Measurements from ENCODE around the gene TIMP4. TPM values are rescaled to one million over a fixed set of nuclear protein-coding genes. Genes with fewer than 3 reads are reported as not detected.

The TIMP4 gene
- polyA plus RNA-seq, 3 donors: 0.88 to 0.99 (median 0.92) TPM

DNA sequence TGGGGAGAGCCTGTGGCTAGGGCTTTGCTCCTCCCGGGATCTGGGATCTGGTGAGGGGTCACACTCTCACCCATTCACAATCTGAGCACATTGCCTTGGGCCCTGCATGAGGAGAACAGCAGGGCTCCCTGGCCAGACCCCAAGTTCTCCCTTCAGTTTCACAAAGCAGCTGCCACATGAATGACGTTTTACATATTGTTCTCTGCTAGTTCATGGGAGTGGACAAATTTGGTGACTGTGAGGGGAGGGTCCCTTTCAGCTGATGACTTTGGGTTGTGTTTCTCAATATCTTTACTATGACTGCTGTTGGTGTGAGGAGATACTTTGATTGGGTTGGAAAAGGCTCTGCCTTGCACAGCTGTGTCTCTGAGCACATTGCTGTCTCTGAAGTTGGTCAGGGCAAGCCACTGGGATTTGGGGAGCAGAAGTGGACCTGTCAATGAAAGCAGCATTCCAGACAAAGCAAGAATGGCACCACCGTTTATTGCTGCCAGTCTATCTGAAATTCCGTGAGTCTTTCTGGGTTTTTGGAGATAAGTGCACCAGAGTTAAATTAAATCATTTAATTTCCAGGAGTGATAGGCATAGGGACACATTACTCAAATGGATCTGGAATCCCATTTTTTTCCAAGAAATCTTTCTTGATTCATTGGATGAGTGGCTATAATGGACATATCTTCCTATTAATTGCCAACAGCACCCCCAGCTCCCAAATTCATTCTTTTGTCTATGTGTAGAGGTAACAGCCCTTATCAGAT is 10.3 kb downstream of the TIMP4 start:
- DNase-seq (ENCODE audit: low read depth in 3 of 3, low spot score in 2 of 3): no peak

DNA sequence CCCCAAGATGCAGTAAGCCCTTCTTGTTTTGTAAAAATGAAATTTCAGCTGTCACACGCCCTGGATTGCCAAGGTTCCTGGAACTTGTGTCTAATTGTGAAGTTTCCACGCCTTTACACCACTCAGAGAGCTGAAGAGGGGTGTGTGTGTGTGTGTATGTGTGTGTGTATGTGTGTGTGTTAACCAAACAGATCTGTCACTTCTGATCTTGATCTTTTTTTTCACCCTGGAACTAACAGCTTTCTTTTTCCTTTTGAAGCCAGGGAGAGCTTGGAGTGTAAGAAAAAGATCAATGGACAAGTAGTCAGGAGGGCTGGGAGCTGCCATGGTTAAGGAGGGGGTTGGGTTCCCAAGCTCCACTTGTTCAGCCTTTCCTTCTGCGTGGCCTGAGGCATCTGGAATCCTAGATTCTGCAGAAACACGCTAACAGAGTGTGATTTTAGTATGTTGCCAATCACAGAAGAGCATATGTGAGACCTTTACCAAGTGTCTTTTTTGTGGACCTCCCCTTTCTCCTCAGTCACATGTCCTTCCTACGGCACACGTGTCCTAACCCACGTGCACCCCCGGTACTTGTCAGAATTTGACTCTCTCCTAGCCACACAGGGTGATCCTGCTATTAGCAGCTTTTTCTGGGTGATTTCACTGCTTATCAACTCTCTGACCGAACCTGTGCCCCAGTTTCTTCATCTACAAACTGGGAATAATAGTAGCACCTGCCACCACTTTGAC is 11.5 kb downstream of the TIMP4 start:
- DNase-seq (ENCODE audit: low read depth in 3 of 3, low spot score in 2 of 3): no peak

DNA sequence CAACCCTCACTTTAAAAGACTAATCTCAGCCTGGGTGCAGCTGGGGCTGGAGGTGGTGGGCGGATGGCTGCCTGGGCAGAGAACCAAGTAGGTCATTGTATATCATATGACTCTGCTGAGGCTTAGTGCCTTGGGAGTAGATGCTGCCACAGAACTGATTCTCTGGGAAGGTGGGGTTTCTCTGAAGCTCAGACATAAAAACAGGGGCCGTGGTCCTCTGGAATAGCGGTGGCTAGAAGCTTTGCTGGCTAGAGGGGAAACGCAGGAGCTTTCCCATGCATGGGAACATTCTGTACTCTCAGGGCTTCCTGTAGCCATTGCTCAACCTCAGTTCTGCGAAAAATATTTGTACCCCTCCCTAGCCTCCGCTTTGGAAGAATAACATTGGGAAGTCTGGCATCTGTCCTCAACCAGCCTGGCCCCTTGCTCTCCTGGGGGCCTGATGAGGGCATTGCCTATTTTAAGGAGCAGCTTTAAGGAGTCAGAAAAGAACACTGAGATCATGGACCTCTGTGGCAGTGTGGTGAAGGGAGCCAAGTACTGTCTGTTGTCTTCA is 14.7 kb downstream of the TIMP4 start:
- DNase-seq (ENCODE audit: low read depth in 3 of 3, low spot score in 2 of 3): no peak

DNA sequence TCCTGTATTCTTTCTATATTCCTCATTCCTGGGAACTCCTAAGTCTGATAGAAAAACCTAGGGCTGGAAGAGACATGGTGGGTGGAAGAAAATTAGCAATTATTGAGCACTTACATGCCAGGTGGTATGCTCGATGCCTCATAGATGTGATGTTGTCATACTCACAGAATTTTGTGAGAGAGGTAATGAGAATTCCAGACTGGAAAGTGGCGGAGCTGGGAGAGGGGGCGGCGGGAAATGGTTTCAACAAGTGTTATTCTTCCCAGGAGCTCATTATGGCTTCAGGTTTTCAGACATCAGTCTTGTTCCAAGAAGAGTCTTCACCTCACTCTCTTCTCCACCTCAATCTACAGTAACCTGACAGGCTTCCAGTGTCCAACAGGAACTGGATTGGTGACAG is 16.2 kb downstream of the TIMP4 start:
- DNase-seq (ENCODE audit: low read depth in 3 of 3, low spot score in 2 of 3): no peak

DNA sequence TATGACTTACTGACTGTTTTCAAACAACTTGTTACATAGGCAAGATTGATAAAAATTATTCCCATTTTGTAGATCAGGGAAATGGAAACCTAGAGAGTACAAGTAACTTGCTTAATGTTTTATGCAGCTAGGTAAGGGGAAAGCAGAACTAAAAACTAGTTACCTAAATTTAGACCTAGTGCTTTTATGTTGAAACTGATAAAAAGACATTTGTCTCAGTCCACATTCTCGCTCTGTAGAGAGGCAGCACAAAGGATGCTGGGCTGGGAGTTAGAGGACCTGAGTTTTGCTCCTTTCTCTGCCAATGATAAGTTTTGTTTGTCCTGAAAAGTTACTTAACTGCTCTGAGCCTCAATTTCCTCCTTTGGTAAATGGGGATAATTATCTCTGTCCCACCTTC is 17.4 kb downstream of the TIMP4 start:
- DNase-seq (ENCODE audit: low read depth in 3 of 3, low spot score in 2 of 3): no peak

DNA sequence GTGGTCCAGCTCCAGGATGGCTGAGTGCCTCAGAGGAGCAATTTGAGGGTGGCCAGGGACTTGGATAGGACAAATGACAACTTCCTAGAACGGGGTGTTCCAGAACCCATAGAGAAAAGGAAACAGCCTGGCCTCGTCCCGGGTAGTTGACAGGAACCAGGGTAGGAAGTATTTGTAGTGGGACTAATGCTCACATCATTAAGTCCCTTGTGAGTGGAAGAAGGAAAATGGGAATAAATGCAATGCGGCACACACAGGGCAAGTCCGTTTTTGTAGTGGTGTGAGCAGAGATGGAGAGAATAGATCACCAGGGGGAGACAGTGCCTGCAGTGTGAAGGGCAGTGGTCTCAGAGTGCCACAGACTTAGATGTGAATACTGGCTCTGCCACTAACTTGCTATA is 19.6 kb downstream of the TIMP4 start:
- DNase-seq (ENCODE audit: low read depth in 3 of 3, low spot score in 2 of 3): no peak

DNA sequence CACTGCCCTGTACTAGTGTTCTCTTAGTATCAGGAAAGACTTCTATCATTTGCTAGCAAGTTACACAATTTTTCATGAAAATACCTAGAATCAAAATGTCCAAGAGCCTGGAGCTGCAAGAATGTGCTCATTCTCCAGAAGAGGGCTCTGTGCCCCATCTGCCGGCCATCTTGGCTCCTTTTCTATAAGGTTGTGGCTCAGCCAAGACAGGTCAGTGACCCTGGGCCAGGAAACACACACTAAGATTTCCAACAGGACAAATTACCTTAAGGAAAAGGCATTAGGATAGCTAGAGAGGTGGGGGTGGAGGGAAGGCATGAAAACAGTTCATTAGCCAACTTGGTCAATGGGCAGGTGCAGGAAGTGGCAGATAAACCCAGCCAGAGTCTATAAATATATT is 20.7 kb downstream of the TIMP4 start:
- DNase-seq (ENCODE audit: low read depth in 3 of 3, low spot score in 2 of 3): no peak

DNA sequence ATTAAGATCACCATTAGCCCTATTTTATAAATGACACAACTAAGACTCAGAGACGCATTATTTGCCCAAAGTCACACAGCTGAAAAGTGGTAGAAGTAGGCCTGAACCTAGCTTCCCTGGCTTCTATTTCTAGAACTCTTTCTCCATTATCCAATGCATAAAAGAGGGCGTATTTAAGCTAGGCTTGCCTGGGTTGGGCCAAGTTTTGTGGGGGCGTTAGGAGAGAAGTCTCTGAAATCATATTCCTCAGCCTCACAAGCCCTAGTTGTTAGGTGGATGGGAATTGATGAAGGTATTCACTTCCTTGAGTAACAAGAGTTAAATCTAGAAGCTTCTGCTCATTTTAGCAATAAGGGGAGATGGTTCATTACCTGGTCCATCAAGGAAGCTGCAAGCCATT is 22.3 kb downstream of the TIMP4 start:
- no peak for DNase-seq (ENCODE audit: low read depth in 3 of 3, low spot score in 2 of 3)

DNA sequence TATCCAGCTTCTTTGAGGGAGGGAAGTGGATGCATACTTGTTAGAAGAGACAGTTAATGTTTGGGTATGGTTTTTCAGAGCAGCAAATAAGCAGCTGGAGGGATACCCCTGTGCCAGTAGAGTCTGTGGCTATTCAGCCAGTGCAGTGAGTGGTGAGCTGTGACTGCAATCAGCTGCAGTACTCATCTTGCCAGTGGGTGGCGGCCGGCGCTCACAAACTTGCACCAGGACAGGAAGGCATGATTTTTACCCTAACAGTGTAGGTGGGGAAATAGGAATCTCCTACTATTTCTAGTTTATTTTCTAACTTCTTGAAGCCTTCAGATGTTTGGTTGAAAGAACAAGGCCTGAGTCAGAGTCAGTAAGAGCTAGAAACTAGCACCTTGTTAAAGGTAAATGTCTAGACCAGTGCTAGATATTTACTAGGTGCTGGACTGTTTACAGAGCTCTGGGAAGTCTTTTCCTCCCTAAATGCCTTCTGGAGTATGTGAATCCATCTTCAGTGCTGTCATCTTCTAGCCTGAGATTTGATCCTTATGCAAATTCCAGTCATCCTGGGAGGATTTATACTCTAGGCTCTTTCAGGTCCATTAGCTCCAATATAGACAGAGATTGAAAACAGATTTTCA is 23.6 kb downstream of the TIMP4 start:
- DNase-seq (ENCODE audit: low read depth in 3 of 3, low spot score in 2 of 3): peak in 2 of 3 donors; percentile 25 to 39

DNA sequence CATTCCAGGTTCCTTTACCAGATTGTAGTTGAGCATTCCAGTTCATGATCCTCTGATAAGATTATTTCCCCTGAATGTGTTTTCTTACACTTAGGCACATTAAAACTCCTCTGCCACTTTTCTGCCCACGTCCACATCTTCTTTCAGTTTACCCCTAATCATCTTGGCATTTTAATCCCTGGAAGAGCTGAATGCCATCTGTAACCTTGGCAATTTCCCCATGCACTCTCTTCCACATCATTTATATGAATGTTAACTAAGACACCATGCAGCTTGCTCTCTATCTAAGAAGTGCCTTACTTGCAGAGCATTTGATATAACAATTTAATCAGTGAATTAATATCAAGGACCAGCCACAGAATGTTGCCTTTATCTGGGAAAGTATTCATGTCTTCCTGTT is 25.8 kb downstream of the TIMP4 start:
- DNase-seq (ENCODE audit: low read depth in 3 of 3, low spot score in 2 of 3): no peak

DNA sequence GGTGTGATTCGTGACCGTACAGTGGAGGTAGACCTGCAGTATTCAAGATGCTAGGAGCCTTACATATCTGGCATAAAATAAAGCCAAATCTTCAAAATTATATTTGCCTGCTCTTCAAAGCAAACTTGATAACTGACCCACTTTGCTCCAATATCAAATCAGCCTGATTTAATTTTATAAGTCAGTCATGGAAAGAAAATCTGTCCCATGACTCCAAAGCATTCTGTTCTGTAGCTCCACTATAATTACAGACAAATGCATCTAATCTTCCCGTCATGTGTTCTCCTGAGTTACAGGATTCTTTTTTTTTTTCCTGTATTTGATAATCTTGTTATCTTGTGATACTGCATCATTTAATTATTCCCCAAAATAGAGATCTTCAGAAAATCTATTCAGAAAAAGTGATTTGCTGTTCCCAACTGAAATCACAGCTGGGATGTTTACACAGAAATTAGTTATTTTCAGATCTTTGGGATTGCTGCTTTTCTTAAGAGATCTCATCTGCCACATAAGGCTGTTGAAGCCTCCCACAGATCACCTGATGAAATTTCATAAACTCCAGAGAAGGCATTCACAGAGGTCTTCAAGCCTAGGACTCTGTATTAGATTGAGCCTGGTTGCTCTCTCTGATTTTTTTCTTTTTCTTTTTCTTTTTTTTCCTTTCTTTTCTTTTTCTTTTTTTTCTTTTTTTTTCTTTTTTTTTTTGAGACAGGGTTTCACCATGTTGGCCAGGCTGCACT is 27.2 kb downstream of the TIMP4 start:
- DNase-seq (ENCODE audit: low read depth in 3 of 3, low spot score in 2 of 3): no peak

DNA sequence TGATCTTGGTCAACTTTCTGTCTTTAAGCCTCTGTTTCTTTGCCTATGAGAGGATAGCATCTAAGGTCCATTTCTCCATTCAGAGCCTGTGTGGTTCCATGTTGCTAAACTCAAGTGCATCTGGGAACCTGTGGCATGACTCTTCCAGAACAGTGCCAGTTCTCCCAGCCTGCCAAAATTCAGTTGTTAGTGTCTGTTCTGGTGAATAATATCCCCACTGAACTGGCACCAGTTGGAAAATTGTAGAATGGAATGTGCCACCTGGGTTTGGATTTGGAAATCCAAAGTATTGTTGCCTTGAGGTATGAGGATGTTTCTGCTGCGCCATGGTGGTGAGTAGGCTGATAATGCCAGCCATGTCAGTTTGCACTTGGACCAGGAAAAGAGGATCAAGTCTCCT is 31.3 kb downstream of the TIMP4 start:
- DNase-seq (ENCODE audit: low read depth in 3 of 3, low spot score in 2 of 3): no peak

DNA sequence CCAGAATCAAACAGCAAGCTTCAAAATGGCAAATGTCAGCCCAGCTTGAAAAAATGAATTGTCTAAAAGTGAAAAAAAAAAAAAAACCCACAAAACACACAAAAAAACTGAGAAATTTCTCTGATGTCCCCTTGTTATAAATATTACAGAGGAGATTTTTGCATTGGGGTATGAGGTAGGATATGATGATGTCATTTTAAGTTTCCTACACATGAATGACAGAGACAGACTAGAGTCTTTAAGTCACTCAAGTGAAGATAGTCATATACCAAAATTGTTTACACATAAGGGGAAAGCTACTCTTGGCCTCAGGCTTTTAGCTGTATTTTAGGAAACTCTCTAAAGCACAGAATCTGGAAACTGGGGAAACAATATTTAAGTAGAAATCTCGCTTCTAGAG is 32.9 kb downstream of the TIMP4 start:
- DNase-seq (ENCODE audit: low read depth in 3 of 3, low spot score in 2 of 3): no peak

DNA sequence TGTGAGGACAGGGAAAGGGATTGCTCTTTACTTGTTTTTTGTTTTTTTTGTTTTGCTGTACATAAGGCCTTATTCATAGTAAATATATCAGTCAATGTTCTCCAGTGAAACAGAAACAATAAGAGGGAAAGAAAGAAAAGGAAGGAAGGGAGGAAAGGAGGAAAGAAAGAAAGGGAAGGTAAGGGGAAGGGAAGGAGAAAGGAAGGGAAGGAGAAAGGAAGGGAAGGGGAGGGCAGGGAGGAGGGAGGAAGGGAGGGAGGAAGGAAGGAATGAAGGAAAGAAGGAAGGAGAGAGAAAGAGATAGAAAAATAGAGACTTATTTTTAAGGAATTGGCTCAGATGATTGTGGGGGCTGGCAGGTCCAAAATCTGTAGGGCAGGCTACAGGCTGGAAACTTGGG is 37.2 kb downstream of the TIMP4 start:
- no peak for DNase-seq (ENCODE audit: low read depth in 3 of 3, low spot score in 2 of 3)

DNA sequence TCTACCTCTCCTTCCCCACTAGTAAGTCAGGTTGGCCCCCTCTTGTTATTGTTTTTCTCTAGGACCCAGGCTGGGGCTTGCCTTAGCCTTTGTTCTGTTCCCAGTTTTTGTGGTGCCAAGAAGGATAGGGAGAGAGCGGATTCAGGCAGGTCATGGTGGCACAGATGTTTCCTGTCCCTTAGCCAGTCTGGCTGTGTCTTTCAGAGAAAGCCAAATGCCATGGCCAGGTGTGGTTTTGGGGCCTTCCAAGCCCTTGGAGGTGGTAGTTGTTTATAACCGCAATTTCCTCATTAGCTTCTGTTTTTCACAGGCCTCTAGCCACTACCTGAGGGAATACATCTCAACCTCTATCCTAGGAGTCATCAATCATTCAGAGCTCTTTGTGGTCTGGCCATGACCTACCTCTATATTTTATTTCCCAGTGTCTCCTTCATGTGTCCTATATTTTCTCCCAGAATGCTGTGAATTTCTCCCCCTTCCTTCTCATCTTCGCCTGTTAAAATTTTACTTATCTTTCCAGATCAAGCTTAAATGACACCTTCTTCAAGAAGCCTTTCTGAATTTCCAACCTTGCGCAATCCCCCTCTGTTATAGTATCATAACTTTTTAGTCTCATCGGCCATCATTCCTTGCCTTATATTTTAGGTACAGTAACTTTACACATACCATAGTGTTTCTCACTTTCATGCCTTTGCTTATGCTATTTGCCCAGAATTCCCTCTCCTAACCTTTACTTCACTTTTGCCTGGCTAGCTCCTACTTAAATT is 38.2 kb downstream of the TIMP4 start:
- DNase-seq (ENCODE audit: low read depth in 3 of 3, low spot score in 2 of 3): no peak

DNA sequence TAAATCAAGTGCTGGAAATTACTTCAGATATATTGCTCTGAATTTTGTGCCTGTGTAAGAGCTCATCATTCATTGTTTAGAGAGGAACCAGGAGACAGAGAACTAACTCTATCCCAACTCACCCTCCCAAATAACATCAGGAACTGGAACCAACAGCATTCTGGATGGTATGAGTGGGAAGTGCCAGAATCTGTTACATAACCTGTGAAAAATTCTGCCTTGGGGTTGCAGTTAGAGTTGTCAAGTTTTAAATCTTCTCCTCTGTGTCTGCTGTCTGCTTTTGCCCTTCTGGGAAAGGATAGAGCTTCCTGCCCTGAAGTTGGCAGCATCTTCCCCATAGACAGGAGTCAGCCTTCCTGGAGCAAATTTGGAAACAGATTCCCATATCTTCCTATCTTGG is 41.2 kb downstream of the TIMP4 start:
- DNase-seq (ENCODE audit: low read depth in 3 of 3, low spot score in 2 of 3): no peak

DNA sequence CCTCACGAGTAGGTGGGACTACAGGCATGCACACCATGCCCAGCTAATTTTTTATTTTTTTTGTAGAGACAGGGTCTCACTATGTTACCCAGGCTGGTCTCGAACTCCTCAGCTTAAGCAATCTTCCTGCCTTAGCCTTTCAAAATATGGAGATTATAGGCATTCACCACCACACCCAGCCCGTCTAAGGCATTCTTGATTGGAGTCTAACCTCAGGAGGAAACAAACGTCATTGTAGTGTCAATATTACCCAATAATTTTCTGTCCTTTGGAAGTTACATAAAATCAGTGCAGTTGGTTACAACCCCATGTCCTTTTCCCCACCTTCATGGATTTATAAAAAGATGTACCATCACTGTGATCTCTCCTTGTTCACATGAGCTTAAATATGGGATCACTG is 41.8 kb downstream of the TIMP4 start:
- no peak for DNase-seq (ENCODE audit: low read depth in 3 of 3, low spot score in 2 of 3)

DNA sequence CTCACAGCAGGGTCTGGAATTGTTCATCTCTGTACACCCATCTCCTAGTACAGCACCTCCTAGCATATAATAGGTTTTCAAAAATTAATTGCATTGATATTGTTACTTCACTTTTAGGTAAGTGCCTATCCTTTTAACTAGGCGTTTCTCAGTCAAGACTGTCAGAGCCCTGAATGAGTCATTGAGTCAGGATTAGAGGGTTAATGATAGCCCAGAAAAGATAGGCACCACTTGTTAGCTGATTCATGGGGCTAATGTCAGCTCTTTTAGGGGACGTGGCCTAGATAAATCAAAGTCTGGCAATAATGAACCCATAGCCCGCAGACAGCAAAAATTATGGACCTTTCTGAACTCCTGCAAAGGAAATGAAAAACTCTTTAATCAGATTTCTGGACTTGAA is 42.9 kb downstream of the TIMP4 start:
- DNase-seq (ENCODE audit: low read depth in 3 of 3, low spot score in 2 of 3): no peak

DNA sequence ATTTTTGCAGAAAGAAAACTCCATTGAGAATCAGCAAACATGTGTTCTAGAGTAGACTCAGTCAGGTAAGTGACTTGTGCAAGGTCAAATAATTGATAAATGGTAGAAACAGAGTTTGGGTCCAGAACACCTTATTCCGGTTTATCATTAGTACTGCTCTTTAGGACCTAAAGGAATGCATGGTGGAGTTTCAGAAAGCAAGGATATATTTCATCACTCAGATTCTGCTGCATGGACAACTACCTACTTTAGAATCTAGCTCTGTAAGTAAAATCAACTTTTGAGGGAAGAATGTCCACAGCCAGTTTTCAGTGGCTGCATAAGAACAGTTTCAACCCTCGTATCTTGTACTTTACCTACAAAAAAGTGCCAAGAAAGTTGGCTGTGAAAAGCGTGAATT is 43.6 kb downstream of the TIMP4 start:
- no peak for DNase-seq (ENCODE audit: low read depth in 3 of 3, low spot score in 2 of 3)

DNA sequence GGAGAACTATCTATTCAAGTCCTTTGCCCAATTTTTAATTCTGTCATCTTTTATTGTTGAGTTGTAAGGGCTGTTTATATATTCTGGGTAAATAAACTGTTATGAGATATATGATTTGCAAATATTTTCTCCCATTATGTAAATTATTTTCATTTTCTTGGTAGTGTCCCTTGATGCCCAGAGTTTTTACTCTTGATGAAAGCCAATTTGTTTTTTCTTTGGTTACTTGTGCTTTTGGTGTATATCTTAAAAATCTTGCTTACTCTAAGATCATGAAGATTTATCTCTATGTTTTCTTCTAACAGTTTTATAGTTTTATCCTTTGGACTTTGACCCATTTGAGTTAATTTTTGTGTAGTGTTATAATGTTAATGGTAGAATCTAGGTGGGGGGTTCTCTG is 44.5 kb downstream of the TIMP4 start:
- peak in 2 of 3 donors; percentile 23 to 31 for DNase-seq (ENCODE audit: low read depth in 3 of 3, low spot score in 2 of 3)

Data from right renal cortex interstitium (tissue), 3 donors.